NCI-H187 treated with DMSO at 0.1 percent for 48 hours (cell line): ENCODE results near the gene SYK.

Source experiments
- DNase-seq: peaks from one replicate; lab custom pipeline; 2025; lab: John Stamatoyannopoulos, UW

Gene SYK

DNA sequence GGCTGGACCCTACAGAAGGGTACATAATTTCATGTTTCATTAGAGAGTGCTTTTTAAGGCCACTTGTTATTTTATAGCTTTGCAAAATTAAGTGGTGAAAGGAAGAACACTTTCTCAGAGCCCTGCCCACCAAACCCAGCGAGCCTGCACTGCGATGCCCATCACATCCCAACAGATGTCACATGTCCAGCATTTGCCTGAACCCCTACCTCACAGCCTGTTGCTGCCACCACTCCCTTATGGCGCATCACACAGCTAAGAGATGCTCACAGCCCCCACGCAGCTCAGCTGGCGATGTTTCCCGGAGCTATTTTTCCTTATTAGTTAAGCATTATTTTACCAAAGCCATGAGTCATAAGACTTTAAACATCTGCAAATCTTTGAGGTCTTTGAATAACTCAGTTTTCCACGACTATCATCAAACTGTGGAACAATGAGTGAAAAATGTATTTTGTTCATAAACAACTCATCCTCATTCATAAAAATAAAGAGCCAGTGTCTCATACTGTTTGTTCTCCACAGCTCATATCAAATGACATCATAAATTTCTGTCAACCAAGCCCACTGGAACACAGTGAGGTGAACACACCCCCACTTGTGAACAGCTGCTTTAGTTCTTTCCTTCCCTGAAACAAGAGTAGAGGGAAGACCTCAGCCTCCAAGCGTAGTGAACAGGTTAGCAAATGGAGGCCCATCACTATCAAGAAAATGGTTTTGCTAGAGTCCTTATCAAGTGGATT lies 104.9 kb downstream of the SYK start:
- DNase-seq = peak; percentile 28

DNA sequence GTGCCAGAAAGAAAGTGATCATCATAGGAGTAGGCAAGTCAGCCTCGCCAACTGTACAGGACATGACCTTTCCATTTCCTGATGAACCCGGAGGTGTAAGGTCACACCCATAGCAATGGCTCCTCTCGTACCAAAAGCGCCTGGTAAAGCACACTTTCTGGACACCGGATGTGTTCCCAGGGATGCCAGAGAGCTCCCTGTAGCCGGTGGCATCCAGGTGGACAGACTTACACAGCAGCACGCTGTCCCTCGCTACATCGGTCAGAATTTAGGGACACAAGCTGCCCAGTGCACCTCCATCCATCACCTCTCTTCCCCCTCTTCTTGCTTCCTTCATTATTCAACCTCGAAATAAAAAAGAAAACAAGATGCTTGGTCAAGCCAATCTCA lies 105.4 kb downstream of the SYK start:
- no peak for DNase-seq

DNA sequence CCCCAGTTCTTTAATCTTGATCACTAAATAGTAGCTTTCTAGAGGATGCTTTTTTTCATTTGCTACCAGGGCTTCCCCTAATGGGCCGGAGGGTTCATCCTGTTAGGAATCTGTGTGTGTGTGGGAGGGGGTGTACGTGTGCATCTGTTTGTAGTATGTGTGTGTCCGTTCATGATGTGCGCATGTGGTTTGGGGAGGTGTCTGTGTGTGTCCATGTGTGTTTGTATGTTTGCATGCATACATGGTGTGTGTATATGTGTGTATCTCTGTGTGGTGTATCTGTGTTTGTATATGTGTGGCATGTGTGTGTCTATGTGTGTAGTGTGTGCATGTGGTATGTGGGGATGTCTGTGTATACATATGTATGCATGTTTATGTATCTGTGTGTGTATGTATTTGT lies 106.2 kb downstream of the SYK start:
- DNase-seq = no peak

DNA sequence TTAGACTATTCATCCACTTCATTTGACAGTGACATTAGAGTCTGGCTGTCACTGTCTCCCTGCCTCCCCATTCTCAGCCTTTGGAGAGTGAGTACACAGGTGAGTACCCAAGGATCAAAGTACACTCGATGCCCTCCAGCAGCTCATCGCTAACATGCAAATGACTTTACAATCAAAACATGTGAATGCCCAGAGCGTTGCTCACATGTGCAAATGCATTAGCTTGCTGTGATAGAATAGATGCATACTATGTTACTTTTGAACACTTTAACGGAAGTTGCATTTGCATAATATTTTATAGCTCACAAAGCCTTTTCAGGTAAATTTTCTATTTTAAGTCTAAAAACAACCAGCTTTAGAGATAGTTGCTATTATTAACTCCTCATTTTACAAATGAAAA lies 107.6 kb downstream of the SYK start:
- DNase-seq = no peak

DNA sequence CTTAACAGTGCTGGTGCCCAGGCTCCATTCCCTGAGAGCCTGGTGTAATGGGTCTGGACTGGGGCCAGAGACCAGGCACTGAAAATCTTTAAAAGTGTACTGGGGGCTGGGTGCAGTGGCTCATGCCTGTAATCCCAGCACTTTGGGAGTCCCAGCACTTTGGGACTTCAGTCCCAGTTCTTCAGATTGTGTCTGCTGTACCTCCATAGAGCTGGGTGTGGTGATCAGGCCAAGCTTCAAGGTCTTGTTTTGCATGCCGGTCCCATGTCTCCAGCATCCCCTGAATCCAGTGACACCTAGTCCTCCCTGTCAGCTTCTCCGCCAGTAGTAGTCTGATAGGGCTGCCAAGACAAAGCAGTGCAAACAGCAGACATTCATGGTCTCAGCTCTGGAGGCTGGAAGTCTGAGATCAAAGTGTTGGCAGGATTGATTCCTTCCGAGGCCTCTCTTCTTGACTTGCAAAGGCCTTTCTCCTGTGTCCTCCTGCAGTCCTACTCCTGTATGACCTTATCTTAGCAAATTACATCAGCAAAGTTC lies 108.2 kb downstream of the SYK start:
- no peak for DNase-seq

DNA sequence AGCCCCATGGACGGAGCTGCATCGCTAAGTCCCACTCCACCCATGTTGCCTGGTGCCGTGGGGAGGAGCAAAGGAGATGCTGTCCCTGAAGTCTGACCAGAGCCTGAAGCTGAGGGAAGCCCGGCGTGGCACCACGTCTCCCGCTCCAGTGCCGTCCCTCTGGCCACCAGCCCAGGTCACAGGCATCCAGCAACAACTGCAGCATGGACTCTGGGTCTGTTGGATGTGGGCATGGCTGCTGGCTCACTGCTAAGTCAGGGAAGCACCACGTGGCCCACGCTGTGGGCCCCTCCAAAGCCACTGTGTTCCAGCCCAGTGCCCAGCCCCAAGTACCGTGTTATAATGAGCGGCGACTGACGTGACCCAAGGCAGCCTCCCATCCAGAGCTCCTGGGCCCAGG lies 112.6 kb downstream of the SYK start:
- DNase-seq = no peak

DNA sequence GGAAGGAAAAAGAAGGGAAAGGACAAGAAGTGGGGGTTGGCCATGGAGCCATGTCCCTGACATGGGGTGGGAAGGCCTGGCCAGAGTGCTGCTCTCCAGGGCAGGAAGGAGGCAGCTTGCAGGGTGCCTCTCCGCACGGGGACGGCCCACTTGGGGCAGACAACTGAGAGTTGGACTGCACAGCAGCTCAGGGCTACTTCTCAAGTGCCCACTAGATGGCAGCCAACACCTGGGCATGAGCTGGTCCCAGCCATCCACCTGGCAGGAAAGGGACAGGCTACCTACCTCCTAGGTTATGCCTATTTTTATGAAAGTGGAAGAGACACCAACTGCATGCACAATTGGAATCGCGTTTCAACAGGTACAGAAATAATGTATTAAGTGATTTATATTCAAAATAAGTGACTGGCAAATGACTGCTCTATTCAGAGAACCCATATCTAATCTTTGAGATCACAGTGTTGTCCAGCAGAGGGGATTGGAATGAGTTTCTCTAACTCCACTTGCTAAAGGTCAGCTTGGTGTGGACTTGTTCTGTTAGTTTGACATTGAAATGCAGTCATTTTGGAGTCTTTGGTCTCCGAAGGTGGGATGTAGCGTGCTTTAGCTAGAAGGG lies 113.4 kb downstream of the SYK start:
- DNase-seq = no peak

DNA sequence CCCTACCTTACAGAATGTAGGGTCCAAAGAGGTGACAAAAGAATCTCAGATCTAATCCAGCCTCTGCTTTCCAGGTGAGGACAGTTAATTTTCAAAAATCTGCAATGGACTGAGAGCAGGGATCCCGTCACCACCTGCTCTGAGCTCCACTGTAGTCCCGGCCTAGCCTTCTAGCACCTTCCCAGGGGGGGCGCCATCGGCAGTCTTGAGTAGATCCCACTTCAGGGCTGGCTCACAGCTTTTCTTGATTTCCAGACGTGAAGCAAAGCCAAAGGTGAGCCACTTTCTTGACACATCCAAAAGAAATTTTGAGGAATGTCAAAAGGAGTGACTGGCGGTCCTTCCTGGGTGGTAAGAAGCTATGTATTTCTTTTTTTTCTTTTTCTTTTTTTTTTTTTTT lies 114.1 kb downstream of the SYK start:
- no peak for DNase-seq

DNA sequence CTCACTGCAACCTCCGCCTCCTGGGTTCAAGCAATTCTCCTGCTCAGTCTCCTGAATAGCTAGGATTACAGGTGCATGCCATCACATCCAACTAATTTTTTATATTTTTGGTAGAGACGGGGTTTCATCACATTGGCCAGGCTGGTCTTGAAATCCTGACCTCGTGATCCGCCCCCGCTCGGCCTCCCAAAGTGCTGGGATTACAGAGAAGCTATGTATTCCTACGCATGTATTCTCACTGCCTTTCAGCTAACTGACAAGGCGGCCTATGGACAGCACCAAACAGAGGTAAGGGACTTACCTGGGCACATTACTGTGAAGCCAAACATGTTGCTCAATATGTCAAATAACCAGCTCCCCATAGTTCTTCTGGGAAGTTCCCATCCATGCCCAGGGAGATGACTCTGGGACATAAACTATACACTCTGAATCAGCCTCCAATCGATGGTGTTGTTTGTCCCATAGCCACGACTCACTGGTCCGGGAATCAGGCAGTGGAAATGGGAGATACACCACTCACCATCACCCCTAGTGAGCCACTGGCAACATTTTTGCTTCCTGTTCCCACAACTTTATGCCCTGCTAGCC lies 114.6 kb downstream of the SYK start:
- no peak for DNase-seq

DNA sequence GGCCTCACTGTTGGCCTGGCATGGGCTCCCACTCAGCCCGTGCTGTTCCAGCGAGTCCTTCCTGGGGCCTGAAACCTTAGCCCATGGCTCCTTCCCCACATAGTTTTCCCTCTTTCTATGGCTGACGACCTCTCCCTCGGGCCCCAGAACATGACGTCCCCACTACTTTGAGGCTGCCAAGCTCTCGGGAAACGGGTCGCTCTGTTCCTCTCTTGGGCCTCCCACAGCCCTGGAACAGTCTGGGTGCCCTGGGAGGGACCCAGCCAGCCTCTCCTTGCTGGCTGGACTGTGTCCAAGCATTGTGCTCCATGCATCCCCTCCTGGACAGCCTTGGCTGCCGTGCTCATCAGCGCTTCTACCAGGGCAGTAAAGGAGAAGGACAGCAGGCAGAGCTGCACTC lies 118.3 kb downstream of the SYK start:
- DNase-seq = no peak

DNA sequence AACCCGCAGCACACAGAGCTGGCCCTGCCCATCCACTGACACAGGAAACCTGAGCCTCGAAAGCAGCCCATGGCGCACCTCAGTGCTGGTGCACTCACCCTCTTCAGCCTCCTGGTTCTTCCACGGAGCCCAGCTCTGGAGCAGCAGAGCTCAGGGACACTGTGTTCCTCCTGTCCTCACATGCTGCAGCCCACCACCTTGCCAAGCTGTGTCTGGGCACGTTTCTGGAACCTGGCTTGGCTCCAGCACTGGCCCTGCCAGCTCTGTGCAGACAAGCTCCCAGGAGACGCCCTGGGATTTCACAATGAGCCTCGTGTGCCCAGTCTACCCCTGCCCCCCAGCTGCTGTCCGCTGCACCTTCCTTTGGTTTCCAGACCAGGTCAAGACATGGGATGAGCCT lies 119.5 kb downstream of the SYK start:
- DNase-seq = no peak

DNA sequence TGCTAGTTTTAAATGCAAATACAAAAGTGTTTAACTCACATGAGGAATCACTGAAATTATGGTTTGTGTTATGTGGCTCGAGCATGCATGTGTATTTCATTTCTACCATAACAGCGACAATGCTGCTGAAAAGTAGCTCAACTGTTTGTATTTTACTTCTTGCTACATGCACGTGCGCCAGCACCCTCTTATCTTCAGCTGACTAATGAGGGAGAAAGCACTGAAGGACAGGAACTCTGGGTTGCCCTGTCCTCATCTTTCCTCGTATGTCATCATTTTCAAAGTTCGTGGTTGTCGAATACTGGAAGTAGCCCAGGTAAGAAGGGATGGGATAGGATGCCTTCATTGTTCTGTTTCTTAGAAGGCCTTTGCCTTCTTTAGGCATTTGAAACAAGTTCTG lies 120.3 kb downstream of the SYK start:
- no peak for DNase-seq

DNA sequence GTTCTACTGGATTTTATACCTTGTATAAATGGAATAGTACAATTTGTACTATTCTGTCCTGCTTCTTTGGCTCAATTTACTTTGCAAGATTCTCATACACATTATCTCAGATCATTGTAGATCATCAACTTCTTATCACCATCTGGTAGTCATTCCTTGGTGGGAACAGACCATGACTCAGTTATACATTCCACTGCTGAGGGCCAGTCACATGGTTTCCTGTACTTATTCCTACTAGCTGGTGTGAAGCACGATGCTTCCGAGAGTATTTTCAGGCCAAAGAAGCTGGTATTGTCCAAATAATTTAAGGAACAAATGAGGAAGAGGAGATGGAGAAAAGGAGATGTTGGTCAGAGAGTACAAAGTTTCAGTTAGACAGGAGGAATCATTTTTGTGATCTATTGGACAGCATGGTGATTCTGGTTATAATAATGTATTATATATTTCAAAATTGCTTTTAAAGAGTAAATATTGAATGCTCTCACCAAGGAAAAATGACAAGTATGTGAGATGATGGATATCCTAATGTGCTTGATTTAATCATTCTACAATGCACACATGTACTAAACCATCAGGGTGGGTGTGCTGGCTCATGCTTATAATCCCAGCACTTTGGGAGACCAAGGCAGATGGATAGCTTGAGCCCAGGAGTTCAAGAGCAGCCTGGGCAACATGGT lies 124.1 kb downstream of the SYK start:
- no peak for DNase-seq

DNA sequence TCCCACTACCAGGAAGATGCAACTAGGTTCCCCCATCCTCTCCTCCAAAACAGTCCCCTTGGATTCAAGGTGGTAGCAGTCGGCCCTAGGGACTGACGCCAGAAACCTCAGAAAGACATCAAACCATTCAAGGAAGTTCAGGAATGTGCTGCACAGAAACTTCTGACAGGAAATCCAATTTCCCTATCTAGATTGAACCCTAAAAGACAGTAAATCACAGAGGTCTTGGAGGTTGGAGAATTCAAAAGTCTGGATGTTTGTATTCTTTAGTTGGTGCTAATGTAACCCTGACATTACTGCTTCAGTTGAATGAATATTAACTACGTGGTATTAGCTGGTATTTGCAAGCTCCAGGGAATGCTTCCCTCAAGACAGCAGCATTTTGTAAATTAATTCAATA lies 125.3 kb downstream of the SYK start:
- DNase-seq = no peak

DNA sequence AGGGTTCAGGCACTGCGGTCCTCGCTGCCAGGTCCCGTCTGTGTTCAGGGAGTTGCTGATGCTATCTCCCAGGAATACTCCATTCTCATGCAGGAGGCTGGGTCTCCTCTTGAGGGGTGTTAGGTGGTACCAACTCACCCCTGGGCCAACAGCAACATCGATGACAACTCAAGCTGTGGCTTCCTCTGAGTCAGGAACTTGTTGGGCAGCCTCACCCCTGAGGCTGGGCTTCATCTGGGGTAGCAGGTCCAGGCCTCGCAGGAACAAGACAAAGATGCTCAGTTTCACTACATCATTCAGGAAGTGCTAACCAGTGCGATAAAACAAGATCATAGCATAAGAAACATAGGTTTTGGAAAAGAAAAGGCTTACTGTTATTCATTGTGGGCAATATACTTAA lies 125.9 kb downstream of the SYK start:
- DNase-seq = no peak

DNA sequence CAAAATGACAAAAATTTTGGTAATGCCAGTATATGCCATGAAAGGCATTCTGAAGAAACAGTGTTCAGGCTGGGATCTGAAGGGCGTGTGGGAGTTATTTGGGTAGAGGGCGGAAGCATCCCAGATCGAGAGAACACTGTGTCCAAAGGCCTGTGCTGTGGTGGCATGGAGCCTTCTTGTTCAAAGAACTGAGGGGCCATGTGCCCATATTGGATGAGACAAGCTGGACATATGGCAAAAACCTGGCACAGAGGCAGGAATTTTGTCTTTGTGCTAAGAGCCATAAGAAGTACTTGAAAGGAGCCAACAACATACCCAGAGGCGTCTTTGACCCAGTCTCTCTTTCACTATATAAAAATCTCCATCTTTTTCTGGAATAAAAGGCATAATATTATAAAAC lies 128.0 kb downstream of the SYK start:
- DNase-seq = no peak

DNA sequence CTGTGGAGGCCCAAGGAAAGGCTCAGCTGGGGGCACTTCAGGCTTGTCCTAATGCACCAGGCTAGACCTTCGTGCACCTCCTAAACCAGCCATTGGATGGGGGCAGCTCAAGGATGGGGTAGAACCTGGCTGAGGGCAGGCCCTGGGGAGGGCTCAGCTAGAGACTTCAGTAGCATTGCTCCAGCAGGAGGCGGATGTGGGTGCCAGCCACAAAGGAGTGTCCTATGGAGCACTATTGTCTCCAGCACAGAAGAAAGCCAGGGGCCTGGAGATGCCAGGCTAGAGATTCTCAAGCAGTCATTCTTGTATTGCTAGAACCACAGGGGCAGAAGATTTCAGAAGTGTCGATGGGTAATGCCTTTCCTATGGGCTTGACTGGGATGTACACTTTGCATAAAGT lies 131.8 kb downstream of the SYK start:
- DNase-seq = no peak

DNA sequence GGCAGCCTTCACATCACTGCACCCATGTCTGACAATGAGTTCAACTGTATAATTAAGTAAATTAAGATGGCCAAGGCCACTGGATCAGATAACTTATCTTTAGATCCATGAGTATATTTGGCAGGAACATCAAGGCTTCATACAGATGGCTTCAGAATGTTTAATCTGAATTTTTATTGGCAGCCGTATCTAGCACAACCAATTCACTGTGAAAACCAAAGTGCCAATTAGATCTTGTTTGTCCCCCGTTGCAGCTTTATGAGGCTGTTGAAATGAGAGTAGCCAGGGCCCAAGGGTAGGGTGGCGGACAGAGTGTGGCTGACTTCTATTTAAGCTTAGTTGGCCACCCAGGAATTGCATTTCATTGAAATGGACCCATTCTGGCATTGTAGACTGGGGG lies 137.7 kb downstream of the SYK start:
- DNase-seq = no peak

DNA sequence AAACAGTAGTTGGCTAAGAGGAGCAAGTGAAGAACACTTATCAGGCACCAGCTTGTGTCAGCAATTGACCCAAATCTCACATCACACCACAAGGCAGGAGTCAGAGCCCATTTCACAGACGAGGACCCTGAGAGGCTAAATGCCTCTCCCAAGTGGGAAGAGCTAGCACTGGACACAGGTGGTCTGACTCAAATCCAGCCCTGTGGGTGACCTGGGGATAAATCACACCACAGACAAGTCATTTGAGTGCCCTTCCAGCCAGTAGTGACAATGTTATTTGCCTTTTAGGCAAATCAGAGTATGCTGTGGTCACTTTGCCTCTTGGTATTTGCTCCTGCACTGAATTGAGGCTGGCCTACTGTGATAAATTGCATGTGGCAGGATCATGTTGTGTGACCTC lies 138.7 kb downstream of the SYK start:
- DNase-seq = no peak

DNA sequence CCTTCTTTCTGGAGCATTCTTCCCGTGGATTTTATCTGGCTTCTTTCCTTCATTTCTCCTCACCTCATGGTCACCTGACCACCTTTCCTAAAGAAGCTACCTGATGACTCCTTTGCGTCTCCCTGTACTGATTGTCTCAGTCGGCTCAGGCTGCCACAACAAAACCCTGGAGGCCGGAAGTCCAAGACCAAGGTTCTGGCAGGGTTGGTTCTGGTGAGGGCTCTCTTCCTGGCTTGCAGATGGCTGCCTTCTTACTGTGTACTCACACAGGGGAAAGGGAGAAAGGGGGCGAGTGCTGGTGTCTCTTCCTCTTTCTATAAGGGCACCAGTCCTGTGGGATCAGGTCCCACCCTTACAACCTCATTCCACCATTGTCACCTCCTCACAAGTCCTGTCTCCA lies 140.0 kb downstream of the SYK start:
- no peak for DNase-seq

DNA sequence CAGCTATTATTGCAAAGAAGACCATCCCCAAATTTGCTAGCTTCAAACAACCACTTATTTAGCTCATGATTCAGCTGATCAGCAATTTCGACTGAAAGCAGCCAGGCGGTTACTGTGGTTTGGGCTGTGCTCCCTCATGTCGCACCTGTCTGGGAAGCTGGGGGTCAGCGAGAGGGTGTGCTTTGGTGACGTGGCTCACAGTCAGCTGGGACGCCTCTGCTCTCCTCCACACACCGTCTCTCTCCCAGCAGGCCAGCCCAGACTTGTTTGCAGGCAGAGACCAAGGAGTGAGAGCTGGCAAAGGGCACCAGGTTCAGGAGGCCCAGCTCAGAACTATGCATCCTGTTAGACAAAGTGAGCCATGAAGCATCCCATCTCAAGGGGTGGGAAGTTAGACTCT lies 140.9 kb downstream of the SYK start:
- DNase-seq = no peak

DNA sequence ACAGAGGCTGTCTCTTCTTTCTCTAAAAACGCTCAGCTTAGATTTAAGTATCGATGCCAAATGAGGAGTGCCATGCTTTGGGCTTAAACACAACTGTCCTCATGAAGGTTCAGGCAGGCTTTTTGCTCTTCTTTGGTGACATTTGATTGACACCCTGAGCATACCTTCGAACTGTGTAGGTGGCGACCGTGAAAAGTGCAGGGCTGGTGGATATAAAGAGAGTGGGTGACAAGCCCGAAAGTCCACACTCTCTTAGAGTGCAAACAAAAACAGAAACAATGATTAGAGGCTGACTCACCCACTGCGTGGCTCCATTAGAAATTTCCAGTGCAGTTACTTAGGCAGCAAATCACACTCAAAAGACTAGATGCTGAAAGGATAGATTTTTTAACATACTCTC lies 141.7 kb downstream of the SYK start:
- DNase-seq = no peak

DNA sequence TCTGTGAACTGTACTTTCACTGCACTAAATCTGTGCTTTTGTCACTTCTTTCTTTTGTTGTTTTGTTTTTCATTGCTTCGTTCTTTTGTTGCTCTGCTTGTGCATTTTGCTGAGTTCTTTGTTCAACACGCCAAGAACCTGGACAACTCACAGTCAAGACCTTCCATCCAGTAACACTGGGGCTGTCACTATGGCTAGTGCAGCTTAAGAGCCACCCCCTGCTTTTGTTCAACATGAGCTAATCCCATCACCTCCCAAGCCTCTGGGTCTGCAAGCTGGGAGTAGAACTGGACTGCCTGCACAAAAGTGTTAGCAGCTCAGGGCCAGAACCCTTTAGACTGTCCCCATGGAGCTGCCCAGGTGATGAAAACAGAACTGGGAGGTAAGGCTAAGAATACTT lies 143.7 kb downstream of the SYK start:
- no peak for DNase-seq
